ENCODE data around the gene CSK.

The CSK gene

GRCh38 chr15:74826364-74826819 is 44.5 kb downstream of the CSK start, which contains the start of gene CPLX3:
Gene CPLX3 (plus strand): TSS chr15:74826627. CDS start chr15:74826704, 77 bp downstream.
- DNase-seq (ENCODE audit: low spot score): no peak

- DNase-seq (ENCODE audit: low spot score): no peak
Observed at GRCh38 chr15:74826921-74827320, 45.0 kb downstream of the CSK start.

GRCh38 chr15:74827614-74828013 is 45.7 kb downstream of the CSK start:
- no peak for DNase-seq (ENCODE audit: low spot score)

GRCh38 chr15:74828835-74829234 is 47.0 kb downstream of the CSK start:
- no peak for DNase-seq (ENCODE audit: low spot score)

GRCh38 chr15:74829486-74829885 is 47.6 kb downstream of the CSK start:
- no peak for DNase-seq (ENCODE audit: low spot score)

GRCh38 chr15:74829991-74830390 is 48.1 kb downstream of the CSK start:
- no peak for DNase-seq (ENCODE audit: low spot score)

GRCh38 chr15:74830868-74831267 is 49.0 kb downstream of the CSK start:
- DNase-seq (ENCODE audit: low spot score): no peak

- no peak for DNase-seq (ENCODE audit: low spot score)
Observed at GRCh38 chr15:74831813-74832495, 50.1 kb downstream of the CSK start.

GRCh38 chr15:74832826-74833225 is 50.9 kb downstream of the CSK start:
- no peak for DNase-seq (ENCODE audit: low spot score)

- DNase-seq (ENCODE audit: low spot score): no peak
Observed at GRCh38 chr15:74833376-74834107, 51.7 kb downstream of the CSK start.

GRCh38 chr15:74835312-74835823 is 53.5 kb downstream of the CSK start:
- DNase-seq (ENCODE audit: low spot score): peak; percentile 45

GRCh38 chr15:74836846-74837245 is 55.0 kb downstream of the CSK start:
- DNase-seq (ENCODE audit: low spot score): no peak

GRCh38 chr15:74837482-74838136 is 55.7 kb downstream of the CSK start:
- no peak for DNase-seq (ENCODE audit: low spot score)

- DNase-seq (ENCODE audit: low spot score): no peak
Observed at GRCh38 chr15:74838137-74838516, 56.2 kb downstream of the CSK start.

- no peak for DNase-seq (ENCODE audit: low spot score)
Observed at GRCh38 chr15:74838746-74839525, 57.1 kb downstream of the CSK start.

- no peak for DNase-seq (ENCODE audit: low spot score)
Observed at GRCh38 chr15:74839526-74840395, 57.9 kb downstream of the CSK start.

GRCh38 chr15:74840851-74841775 is 59.2 kb downstream of the CSK start:
- no peak for DNase-seq (ENCODE audit: low spot score)

GRCh38 chr15:74841891-74842373 is 60.1 kb downstream of the CSK start:
- no peak for DNase-seq (ENCODE audit: low spot score)

- DNase-seq (ENCODE audit: low spot score): peak; percentile 87
Observed at GRCh38 chr15:74842581-74843444, 60.9 kb downstream of the CSK start, which contains the start of gene ULK3. Gene ULK3 (minus strand): TSS chr15:74843156. CDS start chr15:74843105, 51 bp downstream.
